Activated T-helper 2 cell treated with anti-CD3 and anti-CD28 coated beads, Interferon-gamma antibody, Interleukin-2, Interleukin-4, amounts not matched to agents 10 μg/mL and 5 μg/mL and 100 μg/mL, durations not matched to agents 14 hours and 24 hours and 36 hours (primary cell): ENCODE measurements around the gene MSANTD1. TPM values are rescaled to one million over a fixed set of nuclear protein-coding genes. Genes with fewer than 3 reads are reported as not detected.
A peak's percentile ranks its signal among the peaks of the same experiment; 100 is the strongest.

ENCODE experiments used
- DNase-seq: peaks from one replicate; pipeline ENCODE4 v3.0.0; 2021; ENCODE audit warnings: low spot score
- H3K27ac Mint-ChIP-seq: one replicate; pipeline ENCODE4 v1.8.0; 2021; ENCODE audit warnings: mixed read lengths
- H3K27me3 Mint-ChIP-seq: one replicate; pipeline ENCODE4 v1.8.0; 2021; ENCODE audit warnings: low read depth, mixed read lengths
- H3K36me3 Mint-ChIP-seq: one replicate; pipeline ENCODE4 v1.8.0; 2021; ENCODE audit warnings: low read depth, mixed read lengths
- H3K4me1 Mint-ChIP-seq: one replicate; pipeline ENCODE4 v1.8.0; 2021; ENCODE audit warnings: low read depth, mixed read lengths
- H3K4me3 Mint-ChIP-seq: one replicate; pipeline ENCODE4 v1.8.0; 2021; ENCODE audit warnings: low read depth, mild to moderate bottlenecking, moderate library complexity, mixed read lengths
- H3K9me3 Mint-ChIP-seq: one replicate; pipeline ENCODE4 v1.8.0; 2021; ENCODE audit warnings: mixed read lengths
- intact Hi-C: fragments of 100-400 bp; cut with micrococcal nuclease; formaldehyde crosslinking; loops from one replicate; pipeline ENCODE4 v1.15.1; 2023
- total RNA-seq: library from RNA; stranded (reverse); gene quantifications from 2 replicates; pipeline ENCODE4 v1.2.3, GENCODE V29; 2022

The MSANTD1 gene
- total RNA-seq, 1 donor from 2014 or later, result 0.68 TPM

DNA sequence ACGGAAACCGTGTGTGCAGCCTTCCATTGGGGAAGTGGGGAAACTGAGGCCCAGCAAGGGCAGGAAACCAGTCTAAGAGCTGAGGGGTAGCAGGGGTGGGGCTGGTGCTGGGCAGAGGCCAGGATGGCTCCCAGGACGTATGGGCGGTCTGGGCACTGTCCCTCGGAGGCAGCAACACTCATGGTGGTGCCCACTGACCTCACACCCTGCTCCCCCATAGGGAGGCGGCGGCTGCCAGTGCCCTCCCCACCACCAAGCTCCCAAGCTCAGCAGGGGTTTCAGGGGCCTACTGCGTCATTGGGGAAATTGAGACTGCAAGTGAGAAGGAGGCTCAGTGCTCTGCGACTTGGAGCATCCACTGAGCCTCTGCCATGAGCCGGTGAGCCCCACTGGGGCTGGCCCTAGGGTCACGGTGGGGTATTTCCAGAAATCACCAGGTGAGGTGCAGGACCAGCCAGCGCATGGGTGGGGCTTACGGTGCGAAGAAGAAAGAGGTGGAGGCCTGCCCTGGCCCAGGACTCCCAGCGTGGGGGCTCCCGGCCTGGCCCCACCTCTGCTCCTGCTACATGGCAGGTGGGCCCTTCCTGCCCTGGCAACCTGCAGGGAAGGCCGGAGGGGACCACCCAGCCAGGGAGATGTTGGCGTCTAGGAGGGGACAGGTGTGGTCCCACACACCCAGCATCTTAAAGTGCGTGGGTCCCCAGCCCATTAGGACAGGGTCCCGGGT, 915 bp downstream of the MSANTD1 start:
- no peaks in the 10 kb centered on the region for H3K36me3 Mint-ChIP-seq
- no peaks in the 10 kb centered on the region for H3K27me3 Mint-ChIP-seq
- no peak overlapping the region for H3K27ac Mint-ChIP-seq
- no peak for DNase-seq
- no peak overlapping the region for H3K4me3 Mint-ChIP-seq
- intact Hi-C loops, result no loop called here
- peaks cover 4% of the 10 kb centered on the region for H3K4me1 Mint-ChIP-seq
- no peaks in the 10 kb centered on the region for H3K9me3 Mint-ChIP-seq

DNA sequence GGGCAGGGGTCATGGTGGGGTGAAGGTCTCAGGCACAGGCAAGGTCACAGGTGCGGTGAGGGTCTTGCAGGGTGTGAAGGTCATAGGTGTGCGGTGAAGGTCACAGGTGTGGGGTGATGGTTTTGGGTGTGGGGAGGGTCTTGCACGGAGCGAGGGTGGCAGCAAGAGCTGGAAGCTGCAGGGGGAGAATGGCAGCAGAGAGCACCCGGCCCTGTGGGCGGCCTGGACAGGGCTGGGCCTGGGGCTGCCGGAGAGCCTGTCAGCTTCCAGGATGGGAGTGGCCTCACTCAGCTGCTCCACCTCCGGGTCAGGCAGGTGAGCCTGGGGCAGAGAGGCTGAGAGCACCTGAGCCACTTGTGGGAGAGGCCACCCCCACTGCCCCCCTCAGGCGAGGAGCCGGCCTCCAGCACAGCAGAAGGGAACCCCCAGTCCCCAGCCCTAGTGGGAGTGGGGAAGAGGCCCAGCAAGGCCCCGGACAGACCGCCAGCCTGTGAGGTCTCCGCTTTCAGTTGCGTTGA, 1.5 kb downstream of the MSANTD1 start:
- intact Hi-C loops, result no loop called here
- Mint-ChIP-seq H3K36me3 (no peaks in the 10 kb centered on the region), H3K27ac (no peak overlapping the region), H3K4me3 (no peak overlapping the region), H3K9me3 (no peaks in the 10 kb centered on the region), H3K4me1 (peaks cover 4% of the 10 kb centered on the region), H3K27me3 (no peaks in the 10 kb centered on the region)
- no peak for DNase-seq

DNA sequence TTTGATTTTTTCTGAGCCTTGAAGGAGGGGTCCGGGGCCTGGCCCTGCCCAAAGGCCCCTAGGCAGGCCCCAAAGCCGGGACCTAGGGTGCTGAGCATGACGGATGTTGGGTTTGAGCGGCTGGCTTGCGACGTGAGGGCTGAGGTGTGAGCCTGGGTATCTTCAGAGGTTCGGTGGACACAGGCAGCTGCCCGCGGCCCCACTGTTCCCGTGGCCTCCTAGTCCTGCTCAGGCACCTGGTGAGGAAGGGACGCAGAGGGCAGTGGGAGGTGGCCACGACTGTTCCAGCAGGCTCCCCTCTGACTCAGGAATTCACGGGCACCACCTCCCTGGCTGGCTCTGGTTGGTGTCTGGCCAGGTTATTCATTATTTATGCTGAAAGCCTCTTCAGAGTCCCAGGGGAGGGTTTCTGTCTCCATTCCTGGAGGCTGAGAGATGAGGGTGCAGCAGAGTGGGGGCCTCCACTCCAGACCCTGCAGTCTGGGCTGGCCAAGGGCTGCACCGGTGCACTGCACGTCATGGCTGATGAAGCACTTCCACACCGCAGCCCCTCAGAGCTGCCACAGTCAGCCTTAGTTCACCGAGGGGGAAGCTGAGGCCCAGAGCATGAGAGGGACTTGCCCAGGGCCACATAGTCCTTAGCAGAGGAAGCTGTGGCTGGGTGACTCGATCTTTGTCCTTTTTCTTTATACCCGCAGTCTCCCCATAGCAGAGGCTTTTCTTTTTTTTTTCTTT, 2.2 kb downstream of the MSANTD1 start:
- Mint-ChIP-seq H3K4me3 (no peak overlapping the region), H3K27ac (peak overlapping the region; percentile 35), H3K27me3 (no peaks in the 10 kb centered on the region), H3K4me1 (peaks cover 4% of the 10 kb centered on the region), H3K9me3 (no peaks in the 10 kb centered on the region), H3K36me3 (no peaks in the 10 kb centered on the region)
- DNase-seq, result no peak
- intact Hi-C loops, result no loop called here

DNA sequence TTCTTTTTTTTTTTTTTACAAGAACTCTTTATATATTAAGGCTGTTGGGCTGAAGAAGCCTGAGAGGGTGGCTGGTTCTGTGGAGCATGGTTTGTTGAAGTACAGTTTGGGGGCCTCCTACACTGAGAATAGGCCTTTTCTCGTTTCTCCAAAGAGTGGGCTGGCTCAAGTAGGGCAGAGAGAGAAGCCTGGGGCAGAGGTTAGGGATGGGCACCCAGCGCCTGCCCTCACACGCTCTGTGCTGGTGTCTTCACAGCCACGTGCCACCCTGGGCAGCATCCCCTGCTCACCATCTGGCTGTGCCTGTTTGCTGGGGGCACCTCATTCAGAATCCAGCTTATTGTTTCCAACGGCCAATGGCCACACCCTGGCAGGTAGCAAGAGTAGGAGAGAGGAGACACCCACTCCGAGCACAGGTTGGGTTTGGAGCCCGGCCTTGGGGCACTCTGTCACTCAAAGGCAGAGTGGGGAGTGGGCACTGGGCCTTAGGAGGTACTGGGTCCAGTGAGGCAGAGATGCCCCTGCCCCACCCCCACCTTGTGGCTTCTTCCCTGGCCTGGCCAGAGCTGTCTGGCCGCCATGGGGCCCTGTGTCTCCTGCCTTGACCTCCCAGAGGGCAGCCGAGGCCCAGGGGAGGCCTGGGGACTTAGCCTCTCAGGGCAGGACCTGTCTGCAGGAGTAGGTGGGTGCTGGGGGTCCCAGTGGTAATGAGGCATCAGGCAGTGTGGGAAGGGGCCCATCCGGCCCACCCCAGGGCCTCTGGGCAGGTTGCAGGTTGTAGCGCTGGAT, 2.9 kb downstream of the MSANTD1 start:
- peak overlapping the region; percentile 35 for H3K27ac Mint-ChIP-seq
- DNase-seq, result no peak
- no peaks in the 10 kb centered on the region for H3K27me3 Mint-ChIP-seq
- no peaks in the 10 kb centered on the region for H3K9me3 Mint-ChIP-seq
- intact Hi-C loops, result no loop called here
- peaks cover 4% of the 10 kb centered on the region for H3K4me1 Mint-ChIP-seq
- H3K36me3 Mint-ChIP-seq, result no peaks in the 10 kb centered on the region
- no peak overlapping the region for H3K4me3 Mint-ChIP-seq

DNA sequence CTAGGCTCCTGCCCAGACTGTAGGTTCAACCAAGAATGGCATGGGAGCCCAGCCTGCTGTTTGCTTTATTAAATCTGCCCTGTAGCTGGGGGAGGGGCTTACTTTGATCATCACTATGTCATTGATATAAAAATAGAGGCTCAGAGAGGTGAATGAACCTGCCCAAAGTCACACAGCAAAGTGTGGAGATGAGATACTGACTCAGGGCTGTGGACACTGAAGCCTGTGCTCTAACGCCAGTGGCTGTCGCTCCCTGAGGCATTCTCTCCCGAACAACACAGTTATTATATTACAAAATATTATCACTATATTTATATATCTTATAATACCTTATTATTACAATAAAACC, 3.5 kb downstream of the MSANTD1 start:
- Mint-ChIP-seq H3K9me3 (no peaks in the 10 kb centered on the region), H3K4me1 (peaks cover 4% of the 10 kb centered on the region), H3K27ac (no peak overlapping the region), H3K27me3 (no peaks in the 10 kb centered on the region), H3K4me3 (no peak overlapping the region), H3K36me3 (no peaks in the 10 kb centered on the region)
- no peak for DNase-seq
- intact Hi-C loops, result no loop called here

DNA sequence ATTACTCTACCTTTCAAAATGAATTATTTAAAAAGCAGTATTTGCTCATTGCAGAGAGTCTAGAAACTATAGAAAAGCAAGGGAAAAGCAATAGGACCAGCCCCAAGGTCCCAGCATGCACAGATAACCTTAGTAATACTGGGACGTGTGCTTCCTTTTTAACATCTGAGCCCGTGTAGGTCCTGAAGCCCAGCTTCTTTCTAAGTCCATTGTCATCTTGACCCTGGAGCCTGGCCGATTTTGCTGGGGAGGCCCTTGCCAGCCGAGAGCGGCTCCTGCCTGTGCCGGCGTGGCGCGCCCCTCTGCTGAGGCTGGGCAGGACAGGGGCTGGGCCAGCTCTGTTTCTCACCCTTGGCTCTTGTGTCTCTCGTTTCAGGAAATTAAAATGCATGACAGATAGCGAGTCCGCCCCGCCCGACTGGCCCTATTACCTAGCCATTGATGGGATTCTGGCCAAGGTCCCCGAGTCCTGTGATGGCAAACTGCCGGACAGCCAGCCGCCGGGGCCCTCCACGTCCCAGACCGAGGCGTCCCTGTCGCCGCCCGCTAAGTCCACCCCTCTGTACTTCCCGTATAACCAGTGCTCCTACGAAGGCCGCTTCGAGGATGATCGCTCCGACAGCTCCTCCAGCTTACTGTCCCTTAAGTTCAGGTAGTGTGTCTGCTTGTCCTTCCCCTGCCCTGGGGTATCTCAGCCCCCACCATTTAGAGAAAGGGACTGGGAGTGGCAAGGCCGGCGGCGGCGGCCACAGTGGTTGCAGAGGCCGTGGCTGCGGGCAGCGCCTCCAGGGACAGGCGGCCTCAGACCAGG, 4.1 kb downstream of the MSANTD1 start:
- Mint-ChIP-seq H3K9me3 (no peaks in the 10 kb centered on the region), H3K36me3 (no peaks in the 10 kb centered on the region), H3K27ac (no peak overlapping the region), H3K4me3 (no peak overlapping the region), H3K4me1 (peaks cover 4% of the 10 kb centered on the region), H3K27me3 (no peaks in the 10 kb centered on the region)
- intact Hi-C loops, result no loop called here
- DNase-seq, result no peak

DNA sequence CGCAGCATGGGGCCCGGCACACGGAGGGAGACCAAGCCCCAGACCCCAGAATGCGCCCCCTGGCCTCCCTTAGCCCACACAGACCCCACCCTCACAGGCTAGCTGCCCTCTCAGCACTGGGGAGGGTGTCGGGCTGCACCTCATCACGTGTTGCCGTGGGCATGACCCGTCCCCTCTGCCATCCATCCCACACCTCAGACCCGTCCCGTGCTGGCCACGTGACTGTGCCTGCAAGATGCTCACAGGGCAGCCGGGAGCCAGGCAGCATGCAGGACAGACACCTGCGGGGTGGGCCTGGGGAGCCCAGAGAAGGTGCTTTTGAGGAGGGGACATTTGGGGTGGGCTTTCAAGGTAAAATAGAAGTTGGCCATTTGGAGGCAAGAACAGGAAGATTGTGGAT, 4.8 kb downstream of the MSANTD1 start:
- Mint-ChIP-seq H3K27me3 (no peaks in the 10 kb centered on the region), H3K4me3 (no peak overlapping the region), H3K27ac (no peak overlapping the region), H3K9me3 (no peaks in the 10 kb centered on the region), H3K4me1 (peaks cover 4% of the 10 kb centered on the region), H3K36me3 (no peaks in the 10 kb centered on the region)
- no peak for DNase-seq
- intact Hi-C loops, result no loop called here

DNA sequence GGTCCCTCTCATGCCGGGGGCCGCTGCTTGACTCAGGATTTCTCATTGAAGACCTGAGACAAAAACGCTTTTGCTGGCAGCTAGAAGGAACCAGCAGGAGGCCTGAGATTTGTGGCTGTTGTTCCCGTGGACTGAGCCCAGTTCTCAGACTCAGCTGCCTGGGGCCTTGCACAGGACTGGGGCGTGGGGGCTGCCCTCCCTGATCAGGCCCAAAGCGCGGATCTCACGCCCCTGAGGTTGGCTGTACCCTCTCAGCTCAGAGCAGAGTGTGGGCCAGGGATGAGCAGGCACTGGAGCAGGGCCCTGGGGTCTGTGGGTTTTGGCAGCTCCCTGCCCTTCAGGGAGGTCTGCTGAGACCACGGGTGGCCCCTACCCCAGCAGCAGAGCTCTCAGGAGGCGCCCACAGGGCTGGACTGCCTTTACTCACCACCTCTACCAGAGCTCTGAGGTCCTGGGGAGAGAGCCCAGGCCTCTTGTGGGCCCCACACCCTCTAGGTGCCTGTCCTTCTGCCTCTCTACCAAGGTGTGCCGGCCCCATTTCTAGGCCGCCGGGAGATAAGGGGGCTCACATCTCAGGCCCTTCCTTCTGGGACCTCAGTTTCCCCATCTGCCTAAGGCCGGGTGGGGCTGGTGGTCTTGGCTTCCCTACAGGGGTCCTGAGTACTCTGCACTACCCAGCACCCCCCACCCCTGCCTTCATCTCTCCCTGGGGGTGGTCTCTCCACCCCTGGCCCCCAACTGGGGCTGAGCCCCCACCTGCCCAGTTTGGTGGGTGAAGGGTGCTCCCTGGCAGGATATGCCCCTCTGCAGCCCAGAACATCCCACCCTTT, 5.6 kb downstream of the MSANTD1 start:
- Mint-ChIP-seq H3K36me3 (no peaks in the 10 kb centered on the region), H3K27me3 (no peaks in the 10 kb centered on the region), H3K9me3 (no peaks in the 10 kb centered on the region), H3K4me3 (no peak overlapping the region), H3K4me1 (peaks cover 4% of the 10 kb centered on the region), H3K27ac (no peak overlapping the region)
- intact Hi-C loops, result no loop called here
- no peak for DNase-seq

DNA sequence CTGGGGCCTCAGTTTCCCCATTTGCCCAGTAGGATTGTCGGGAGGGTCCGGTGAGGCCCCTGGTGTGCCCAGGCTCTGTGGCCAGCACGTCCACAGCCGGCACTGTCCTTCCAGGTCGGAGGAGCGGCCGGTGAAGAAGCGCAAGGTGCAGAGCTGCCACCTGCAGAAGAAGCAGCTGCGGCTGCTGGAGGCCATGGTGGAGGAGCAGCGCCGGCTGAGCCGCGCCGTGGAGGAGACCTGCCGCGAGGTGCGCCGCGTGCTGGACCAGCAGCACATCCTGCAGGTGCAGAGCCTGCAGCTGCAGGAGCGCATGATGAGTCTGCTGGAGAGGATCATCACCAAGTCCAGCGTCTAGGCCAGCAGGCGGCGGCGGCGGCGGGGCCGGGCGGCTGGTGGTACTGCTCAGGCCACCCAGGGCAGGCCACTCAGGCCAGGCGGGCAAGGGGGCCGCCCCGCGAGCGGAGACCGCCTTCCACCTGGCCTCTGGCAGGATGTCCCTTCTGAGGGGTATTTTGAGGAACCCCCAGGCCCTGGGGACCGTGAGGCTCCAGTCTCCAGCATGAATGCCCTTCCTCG, 6.7 kb downstream of the MSANTD1 start:
- intact Hi-C loops, result no loop called here
- Mint-ChIP-seq H3K27ac (no peak overlapping the region), H3K9me3 (no peaks in the 10 kb centered on the region), H3K36me3 (no peaks in the 10 kb centered on the region), H3K4me1 (peaks cover 4% of the 10 kb centered on the region), H3K27me3 (no peaks in the 10 kb centered on the region), H3K4me3 (no peak overlapping the region)
- no peak for DNase-seq

DNA sequence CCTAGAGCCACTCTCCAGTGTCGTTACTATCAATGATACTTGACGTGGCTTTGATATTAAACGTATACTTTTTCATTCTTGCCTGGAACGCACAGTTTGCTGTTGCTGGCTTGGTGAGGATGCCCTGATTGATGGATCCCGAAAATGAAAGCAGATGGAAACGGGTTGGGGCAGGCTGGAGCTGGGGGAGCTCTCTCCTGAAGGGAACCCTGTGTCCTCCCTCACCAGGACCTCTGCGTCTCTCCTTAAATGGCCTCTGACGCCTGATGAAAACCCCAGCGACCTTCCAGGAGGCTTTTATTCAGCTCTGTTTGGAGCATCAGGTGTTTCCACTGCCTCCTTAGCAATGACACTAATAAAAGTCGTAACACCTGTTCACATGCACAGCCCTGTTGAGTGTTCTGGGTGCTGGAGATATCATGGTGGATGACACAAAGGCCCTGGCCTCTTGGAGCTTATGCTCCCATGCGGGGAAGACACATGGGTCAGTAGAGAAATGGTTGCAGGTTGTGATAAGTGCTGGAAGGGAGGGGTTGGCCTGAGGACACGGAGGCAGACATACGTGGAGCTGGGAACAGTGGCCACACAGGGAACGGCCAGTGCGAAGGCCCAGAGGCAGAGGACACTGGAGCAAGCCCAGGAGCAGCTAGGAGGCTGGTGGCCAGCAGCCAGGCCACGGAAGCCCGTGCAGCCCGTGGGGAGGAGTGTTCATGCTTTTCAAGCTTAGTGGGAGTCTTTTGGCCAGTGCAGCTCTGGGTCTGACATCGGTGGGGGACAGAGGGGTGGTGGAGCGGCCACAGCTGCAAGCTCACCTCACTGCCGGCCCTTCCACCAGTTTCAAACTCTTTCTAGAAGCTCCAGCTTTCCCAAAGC, 7.5 kb downstream of the MSANTD1 start:
- Mint-ChIP-seq H3K9me3 (no peaks in the 10 kb centered on the region), H3K36me3 (no peaks in the 10 kb centered on the region), H3K27ac (no peak overlapping the region), H3K4me3 (no peak overlapping the region), H3K4me1 (peaks cover under 1% of the 10 kb centered on the region), H3K27me3 (no peaks in the 10 kb centered on the region)
- intact Hi-C loops, result no loop called here
- no peak for DNase-seq

DNA sequence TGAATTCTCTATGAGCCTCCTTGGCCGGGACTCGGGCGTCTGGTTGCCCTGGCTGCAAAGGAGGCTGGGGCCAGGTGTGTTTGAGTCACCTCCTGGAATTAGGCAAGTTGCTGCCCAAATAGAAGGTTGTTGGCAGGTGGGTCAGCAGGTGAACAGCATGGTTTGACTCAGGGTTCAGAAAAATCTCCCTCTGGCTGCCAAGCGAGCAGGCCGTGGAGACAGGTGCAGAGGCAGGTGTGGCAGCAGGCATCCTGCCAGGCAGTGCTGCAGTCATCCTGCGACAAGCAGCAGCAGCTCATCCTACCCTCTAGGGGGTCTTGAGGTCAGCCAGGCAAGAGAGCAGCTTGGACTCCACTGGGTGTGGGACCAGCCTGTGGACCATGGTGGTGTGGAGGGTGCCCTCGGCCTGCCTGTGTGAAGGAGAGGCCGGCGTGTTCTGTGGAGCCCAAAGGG, 8.2 kb downstream of the MSANTD1 start:
- no peaks in the 10 kb centered on the region for H3K36me3 Mint-ChIP-seq
- no peak for DNase-seq
- no peak overlapping the region for H3K4me3 Mint-ChIP-seq
- H3K4me1 Mint-ChIP-seq, result no peaks in the 10 kb centered on the region
- intact Hi-C loops, result no loop called here
- no peak overlapping the region for H3K27ac Mint-ChIP-seq
- H3K9me3 Mint-ChIP-seq, result no peaks in the 10 kb centered on the region
- H3K27me3 Mint-ChIP-seq, result no peaks in the 10 kb centered on the region
